Endothelial cell of hepatic sinusoid (primary cell): ENCODE measurements around the gene RGS9BP.
"Not testable (repeated sequence)": the region's sequence is repeated elsewhere in the genome, so short reads cannot be mapped to it uniquely, and the experiment has no call there.

Experiments
- in situ Hi-C: cut with HindIII; loops from 2 replicates; pipeline ENCODE4 v1.10.0; 2017; ENCODE audit warnings: low sequenced_read_pairs

RGS9BP gene, protein sequence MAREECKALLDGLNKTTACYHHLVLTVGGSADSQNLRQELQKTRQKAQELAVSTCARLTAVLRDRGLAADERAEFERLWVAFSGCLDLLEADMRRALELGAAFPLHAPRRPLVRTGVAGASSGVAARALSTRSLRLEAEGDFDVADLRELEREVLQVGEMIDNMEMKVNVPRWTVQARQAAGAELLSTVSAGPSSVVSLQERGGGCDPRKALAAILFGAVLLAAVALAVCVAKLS

DNA sequence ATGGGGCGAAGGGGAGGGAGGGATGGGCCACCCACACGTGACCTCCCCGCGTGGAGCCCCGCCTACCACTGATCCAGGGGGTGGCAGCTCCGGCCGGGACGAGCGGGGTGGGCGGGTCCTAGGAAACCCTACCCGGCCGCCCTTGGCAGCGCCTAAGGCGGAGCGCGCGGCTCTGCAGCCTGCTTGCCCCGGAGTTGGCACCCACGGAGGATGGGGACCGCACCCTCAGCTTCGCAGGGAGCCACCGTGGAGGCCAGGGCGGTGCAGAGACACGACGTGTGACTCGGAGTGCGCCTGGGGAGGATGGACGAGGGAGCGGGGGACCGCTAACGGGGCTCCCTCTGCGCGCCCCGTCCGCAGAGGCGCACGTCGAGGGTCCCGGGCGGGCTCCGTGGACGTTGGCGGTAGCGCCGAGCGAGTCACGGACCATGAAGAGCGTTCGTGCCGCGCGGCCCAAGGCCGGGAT is at the start of gene RGS9BP:
Gene RGS9BP, plus strand, starts transcription at position 129 of the 466 bp plus-strand sequence. CDS start 416 bp downstream, outside the sequence.
- in situ Hi-C loops = no loop called here

DNA sequence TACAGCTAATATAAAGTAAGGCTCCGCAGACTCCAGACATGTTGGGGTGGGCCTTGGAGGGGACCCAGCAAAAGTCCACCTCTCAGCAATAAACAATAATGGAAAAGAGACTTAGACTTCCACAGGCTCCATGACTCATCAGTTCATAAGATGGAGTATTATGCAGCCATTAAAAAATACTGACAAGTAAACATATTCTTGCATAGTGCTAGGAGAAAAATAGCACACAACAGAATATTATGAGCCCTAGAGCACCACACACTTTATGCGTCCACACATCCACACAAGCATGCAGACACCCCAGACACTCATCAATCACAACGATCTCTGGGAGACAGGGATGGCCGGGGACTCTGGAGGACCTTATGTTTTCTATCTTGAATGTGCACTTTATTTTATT is 48.7 kb upstream of the RGS9BP start:
- in situ Hi-C loops = no loop called here

DNA sequence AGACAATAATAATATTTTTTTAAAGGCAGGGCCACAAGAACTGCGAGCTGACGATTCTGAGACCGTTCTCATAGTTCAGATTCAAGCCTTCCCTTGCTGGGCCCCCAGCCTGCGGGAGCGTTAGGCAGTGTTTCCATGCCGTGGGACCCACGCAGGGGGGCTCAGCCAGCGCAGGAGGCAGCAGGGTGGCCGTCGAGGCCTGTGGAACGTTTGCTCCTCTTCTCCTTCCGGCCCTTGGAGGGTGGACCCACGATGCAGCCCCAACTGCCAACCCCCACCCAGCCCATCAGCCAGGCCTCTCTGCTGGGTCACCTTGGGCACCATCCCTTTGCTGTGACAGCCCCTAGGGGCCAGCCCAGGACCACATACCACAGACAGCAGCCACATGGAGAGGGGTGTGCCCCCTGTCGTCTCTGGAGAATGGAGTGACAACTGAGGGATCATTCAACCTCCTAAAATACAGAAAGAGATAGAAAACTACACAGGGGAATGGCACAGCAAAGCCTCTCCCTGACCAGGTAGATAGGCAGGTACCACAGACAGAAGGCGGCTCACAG is 47.9 kb upstream of the RGS9BP start:
- in situ Hi-C loops = no loop called here

DNA sequence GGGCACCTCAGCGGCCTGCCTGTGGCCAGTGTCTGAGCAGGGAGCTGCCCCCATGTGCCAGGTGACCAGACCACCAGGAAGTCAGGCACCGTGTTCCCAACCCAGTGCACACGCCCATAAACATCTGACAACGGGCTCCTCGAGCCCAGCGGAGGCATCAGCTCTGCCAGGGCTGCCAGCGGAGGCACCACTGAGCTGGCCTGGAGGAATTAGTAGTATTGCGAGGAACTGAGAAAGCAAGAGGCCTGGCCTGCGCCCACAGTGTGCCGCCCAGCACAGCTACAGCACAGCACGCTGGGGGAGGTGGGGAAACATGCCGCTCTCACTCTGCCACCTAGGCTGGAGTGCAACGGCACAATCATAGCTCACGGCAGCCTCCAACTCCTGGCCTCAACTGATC is 45.3 kb upstream of the RGS9BP start:
- in situ Hi-C loops = no loop called here

DNA sequence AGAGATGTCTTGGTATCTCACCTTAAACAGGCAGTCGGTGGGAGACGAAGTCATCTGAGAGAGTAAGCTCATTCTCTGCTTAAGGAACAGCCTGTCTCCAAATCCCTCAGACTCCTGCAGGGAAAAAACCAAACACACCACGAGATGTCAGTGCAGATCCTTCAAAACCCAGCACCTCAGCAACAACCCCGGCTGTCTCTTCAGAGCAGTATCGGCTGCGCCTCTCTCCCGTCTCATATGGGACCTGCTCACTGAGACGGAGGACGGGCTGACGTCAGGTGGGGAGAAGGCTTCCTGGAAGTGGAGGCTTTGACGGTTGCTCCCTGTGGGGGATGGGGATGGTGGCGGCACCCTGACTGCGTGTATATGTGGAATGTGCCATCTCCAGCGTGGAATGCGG is 44.3 kb upstream of the RGS9BP start:
- in situ Hi-C loops = no loop called here

DNA sequence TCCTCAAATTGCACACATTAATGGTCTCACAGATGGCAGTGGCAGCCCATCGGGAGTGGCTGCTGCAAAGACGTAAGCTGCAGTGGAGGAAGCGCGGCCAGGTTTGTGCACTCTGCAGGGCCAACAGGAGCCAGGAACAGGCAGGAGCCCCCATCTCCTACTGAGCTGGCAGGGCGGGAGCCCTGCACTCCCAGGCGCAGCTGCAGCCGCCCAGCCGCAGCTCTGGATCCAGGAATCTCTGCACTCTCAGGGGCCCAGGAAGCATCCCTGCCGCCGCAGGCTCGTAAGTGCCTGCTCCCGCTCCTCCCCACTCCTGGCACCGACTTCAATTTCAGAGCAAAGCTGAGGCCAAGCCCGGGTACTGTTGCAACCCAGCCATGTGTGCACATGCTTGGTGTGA is 38.2 kb upstream of the RGS9BP start:
- in situ Hi-C loops = no loop called here

DNA sequence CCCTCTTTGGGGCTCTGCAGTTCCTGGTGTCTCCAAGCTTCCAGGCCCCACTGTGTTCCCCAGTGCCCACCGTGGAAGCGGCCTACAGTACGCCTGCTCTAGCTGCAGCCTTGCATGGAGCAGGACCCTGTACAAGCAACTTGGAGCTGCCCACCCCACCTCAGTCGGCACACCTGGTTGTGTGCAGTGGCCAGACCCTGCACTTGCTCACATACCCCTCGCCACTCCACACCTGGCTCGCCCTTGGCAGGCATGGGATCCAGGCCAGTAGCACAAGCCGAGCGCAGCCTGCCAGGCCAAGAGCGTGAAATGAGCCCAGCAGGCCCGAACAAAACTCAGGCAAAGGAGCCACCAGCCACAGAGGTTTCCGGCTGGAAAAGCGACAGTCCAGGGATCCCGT is 37.0 kb upstream of the RGS9BP start:
- in situ Hi-C loops = no loop called here

DNA sequence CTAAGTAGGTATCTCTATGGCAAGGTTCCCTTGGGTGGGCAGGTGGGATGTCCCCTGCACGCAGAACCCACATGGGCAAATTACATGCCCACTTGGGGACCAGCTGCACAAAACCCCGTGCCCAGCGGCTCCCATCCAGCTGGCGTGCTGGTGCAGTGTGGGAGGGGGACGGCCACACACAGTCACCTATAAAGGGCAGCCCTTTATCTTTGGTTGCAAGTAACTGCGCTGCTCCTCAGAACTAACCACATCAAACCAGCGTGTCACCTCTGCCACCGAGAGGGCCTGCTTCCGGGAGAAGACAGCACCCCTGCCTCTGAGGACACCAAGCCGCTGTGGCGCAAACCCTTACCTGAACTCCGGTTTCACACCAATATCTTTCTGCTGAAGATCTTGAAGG is 32.9 kb upstream of the RGS9BP start:
- in situ Hi-C loops = loop anchor here (5.0 kb wide), 1 partner anchor 45 kb away; no protein-coding TSS in a partner anchor

DNA sequence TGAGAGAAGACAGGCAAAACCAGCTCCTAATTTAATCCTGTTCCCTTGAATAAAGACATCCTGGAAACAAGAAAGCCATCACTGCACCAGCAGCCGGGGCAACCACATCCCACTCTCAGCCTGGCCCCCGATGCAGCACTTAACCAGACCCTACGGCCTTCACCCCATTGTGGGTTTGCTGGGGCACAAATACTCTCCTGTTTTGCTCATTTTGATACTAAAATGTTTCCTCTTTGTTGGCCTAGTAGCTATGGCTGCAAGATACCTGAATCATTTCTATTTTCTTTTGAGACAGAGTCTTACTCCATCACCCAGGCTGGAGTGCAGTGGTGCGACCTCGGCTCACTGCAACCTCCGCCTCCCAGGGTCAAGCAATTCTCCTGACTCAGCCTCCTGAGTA is 29.1 kb upstream of the RGS9BP start:
- in situ Hi-C loops = no loop called here

DNA sequence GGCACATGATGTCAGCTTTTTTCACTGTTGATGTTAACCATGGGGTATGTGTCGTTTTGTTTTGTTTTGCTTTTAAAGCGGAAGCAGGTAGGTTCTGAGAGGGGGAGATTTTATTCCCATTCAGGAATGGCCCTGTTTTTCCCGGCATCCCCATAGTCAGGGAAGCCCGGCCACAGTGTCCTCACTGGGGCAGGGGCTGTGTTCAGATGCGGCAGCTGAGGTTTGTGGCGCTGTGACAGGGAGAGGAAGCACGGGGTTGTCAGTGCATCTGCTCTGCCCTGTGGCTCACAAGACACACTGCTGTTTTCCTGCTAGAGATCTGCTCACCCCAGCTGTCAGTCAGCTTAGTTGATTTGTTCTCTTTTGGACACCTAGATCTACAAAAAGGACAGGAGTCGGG is 28.3 kb upstream of the RGS9BP start:
- in situ Hi-C loops = no loop called here

DNA sequence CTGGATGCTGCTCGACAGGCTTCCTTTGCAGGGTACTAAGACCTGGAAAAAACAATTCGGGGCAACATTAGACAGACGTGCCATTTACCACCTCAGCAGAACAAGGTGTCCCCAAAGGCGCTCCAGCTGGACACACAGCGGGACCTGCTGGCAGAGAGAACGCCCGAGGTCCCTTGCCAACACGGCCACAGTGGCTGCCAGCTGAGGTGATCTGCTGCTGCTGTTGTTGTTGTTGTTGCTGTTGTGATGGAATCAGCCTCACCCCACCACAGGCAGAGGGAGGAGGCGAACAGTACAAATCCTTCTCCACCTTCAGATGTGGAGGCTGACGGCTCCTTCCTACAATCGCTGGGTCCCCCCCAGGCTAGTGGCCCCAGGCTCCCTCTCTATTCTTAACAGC is 25.9 kb upstream of the RGS9BP start:
- in situ Hi-C loops = no loop called here

DNA sequence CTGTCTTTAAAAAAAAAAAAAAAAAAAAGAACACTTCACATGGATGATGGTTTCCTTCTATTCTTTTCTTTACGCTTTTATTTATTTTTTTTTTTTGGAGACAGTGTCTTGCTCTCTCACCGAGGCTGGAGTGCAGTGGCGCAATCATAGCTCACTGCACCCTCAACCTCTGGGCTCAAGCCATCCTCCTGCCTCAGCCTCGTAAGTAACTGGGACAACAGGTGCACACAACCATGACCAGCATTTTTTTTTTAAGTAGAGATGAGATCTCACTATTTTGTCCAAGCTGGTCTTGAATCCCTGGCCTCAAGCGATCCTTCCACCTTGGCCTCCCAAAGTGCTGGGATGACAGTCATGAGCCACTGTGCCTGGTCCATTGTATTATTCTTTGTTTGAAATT is 25.0 kb upstream of the RGS9BP start:
- in situ Hi-C loops = no loop called here

DNA sequence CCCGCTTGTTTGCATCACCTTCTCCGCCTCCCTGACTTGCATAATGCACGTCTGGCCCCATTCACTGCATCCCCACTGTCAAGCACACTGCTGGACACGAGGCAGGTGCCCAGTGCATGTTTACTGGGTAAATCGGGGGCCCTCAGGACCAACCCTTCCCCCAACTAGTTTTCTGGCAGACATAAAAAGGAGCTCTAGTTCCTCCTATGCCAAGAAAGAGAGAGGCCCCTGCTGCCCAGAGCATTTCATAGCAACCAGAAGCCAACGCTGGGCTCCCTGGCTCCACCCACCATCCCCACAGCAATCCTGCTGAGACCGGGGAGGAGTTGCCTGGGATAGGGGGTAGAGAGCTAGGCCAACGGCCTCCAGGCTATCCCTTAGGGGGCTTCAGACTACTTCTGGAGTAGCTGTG is 23.9 kb upstream of the RGS9BP start:
- in situ Hi-C loops = no loop called here

DNA sequence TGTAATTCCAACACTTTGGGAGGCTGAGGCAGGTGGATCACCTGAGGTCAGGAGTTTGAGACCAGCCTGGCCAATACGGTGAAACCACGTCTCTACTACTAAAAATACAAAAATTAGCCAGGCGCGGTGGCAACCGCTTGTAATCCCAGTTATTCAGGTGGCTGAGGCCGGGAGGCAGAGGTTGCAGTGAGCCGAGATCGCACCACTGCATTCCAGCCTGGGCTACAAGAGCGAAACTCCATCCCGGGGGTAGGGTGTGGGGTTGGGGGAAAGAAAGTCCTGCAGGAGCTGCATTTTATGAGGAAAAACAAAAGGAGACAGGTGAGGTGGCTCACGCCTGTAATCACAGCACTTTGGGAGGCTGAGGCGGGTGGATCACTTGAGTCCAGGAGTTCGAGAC is 23.3 kb upstream of the RGS9BP start:
- in situ Hi-C loops = not testable (repeated sequence)

DNA sequence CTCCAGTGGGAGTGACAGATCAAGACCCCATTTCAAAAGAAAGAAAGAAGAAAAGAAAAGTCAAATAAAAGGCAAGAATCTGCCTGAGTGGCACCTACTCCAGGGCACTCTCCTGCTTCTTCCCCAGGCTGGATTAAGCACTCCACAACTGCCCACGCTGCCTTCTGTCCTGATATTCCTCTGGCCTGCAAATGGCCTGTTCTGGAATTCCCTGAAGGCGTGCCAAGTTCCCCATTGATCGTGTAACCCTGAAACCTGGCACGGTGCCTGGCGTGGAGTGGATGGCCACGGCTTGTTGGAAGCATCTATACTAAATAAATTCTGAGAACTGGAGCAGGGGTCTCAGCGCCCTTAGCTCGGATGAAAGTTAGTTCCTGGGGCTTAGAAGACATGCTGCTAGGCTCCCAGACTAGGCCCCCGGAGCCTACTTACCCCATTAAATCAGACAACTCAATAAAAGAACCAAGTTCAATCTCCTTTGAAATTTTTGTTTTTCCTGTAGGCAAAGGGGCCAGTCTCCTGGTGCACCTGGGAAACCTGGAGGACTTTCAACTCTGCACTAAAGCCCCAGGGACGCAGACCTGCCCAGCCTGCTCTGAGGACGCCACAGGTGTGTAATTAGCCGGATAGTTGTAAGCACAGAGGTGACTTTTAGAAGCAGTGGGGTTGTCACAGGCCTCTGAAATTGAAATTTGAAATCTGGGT is 22.6 kb upstream of the RGS9BP start:
- in situ Hi-C loops = no loop called here

DNA sequence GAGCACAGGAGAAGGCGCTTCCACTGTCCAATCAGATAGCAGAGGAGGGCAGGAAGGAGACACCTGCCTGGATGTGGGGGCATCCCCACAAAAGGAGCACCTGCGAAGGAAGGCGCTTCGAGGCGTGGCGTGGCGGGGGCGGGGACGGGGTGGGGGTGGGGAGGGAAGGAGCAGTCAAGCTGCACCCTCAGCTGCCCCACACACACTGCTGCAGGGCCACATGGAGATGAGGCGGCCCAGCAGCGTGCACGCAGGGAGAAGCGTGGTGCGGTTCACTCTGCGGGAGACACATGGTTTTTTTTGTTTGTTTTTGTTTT is 22.1 kb upstream of the RGS9BP start:
- in situ Hi-C loops = no loop called here

DNA sequence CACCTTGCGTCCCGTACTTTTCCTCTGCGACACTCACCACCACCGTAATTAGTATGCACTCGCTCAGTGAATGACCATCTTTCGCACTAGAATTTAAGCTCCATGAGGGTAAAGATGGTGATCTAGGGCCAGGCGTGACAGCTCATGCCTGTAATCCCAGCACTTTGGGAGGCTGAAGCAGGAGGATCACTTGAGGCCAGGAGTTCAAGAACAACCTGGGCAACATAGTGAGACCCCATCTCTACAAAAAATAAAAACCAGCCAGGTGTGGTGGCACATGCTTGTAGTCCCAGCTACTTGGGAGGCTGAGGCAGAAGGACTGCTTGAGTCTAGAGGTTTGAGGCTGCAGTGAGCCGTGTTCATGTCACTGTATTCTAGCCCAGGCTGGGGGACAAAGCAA is 19.3 kb upstream of the RGS9BP start:
- in situ Hi-C loops = not testable (repeated sequence)

DNA sequence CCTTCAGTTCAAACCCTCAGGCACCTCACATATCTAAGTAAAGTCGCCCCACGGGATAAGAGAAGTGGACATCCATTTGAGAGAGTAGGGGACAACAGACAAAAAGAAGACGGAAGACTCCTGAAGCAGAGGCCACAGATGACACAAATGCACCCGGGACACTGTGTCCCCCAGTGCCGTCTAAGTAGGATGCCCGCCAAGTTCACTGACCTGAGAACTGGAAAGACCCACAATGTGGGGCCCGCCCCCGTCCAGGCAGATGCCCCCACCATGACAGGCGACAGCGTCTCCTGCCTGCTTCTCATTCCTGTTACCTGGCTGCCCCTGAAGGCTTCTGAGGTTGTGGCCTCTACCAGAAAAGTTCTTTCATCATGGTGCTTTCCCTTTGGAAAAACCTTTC is 17.6 kb upstream of the RGS9BP start:
- in situ Hi-C loops = no loop called here

DNA sequence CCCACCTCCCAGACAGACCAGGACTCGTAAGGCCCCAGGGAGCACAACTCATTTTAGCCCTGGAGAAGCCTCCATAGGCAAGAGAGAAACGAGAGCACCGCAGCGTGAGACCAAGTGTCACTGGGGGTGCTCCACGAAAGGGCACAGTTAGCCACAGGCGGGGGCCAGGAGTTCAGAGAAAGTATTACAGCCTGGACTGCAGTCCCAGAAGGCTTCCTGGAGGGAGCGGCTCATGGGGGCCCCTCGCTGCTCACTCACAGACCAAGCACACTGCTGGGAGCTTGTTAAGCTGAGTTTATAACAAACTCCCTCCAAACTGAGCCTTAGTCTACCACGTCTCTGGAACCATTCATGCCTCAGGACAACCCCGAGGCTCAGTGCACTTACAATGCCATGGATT is 17.1 kb upstream of the RGS9BP start:
- in situ Hi-C loops = no loop called here

DNA sequence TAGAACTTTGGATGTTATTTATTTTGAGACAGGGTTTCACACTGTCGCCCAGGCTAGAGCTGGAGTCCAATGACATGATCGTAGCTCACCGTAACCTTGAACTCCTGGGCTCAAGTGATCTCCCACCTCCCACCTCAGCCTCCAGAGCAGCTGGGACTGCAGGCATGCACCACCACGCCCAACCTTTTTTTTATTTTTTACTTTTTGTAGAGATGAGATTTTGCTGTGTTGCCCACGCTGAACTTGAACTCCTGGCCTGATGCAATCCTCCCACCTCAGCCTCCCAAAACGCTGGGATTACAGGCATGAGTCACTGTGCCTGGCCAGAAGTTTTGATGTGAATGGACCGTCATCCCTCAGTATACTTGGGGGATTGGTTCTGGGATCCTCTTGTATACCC is 14.3 kb upstream of the RGS9BP start:
- in situ Hi-C loops = no loop called here

DNA sequence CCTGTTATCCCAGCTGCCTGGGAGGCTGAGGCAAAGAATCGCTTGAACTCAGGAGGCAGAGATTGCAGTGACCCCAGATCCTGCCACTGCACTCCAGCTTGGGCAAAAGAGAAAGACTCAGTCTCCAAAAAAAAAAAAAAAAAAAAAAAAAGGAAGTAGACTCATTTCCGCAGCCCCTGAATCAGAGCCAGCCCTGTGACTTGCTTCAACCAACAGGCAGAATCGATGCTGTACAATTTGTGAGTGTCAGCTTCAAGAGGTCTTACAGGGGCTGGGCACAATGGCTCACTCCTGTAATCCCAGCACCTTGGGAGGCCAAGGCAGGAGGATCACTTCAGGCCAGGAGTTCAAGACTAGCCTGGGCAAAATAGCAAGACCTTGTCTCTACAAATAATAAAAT is 13.5 kb upstream of the RGS9BP start:
- in situ Hi-C loops = no loop called here

DNA sequence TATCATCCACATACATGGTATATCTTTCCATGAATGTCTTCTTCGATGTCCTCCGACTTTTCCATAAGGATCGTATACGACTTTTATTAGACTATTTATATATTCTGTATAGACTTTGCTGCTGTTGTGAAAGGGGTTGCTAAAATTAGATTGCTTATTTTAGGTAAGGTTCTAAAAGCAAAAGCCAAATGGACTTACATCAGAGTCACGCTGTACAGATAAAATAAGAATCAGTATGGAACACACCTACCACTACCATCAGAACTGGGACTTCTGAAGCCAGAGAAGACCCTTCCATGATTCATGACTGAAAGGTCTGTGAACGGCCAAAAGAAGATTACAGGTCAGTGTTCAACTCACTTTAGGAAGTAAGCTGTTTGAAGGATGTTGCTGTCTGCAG is 9.6 kb upstream of the RGS9BP start:
- in situ Hi-C loops = no loop called here

DNA sequence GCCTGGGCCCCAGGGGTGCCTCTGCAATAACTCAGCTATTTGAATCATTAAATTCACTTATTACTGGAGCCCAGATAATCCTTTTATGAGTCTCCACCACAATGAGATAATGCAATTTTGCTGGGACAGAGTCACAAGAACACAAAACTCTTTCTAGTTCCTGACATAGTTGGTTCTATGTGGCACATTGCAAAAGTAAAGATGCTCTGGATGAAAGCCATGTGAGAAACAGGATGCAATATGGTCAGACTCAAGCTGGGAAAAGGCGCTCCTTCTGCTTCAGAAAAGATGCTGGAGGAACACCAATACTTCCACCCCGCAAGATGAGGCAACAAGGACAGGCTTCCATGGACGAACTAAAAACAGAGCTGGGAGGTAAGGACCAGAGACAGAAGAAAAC is 6.3 kb upstream of the RGS9BP start:
- in situ Hi-C loops = no loop called here
